ENCODE measurements around the gene GMPPA. TPM values are rescaled to one million over a fixed set of nuclear protein-coding genes. Genes with fewer than 3 reads are reported as not detected.

The GMPPA gene
- total RNA-seq, 1 experiment from 2014 or later = 78.1 TPM

DNA sequence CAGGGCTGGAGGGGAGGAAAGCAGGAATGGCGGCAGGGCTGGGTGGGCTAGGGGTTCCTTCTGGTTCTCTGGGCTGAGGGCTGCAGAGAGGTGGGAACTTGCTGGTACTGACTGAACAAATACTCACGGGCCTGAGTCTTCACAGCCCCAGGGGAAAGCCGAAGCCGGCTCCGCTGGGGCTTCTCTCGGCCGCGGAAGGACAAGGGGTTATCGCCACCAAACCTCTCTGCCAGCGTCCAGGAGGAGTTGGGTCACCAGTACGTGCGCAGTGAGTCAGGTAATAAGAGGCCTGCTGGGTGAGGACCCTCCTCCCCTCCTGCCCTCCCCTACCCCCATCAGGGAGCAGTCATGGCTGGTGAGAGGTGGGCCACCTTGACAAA is 13.5 kb upstream of the GMPPA start:
- H3K4me2 ChIP-seq (ENCODE audit: low read length) = no peak overlapping the region
- H3K4me1 ChIP-seq (ENCODE audit: insufficient read depth, low read length) = no peaks in the 10 kb centered on the region
- BruUV-seq (replicated peaks) = no TSS peak
- ChIA-PET POLR2A (ENCODE audit: unreplicated experiment) (no interaction called here), CTCF (interaction anchor here (1.0 kb wide), 1 partner anchor 32 kb away, joined by 3 read pairs; no protein-coding TSS in a partner anchor)
- no peaks in the 10 kb centered on the region for H3F3A ChIP-seq (ENCODE audit: low read length, unreplicated experiment)
- no peaks in the 10 kb centered on the region for H3K79me2 ChIP-seq (ENCODE audit: low read length)
- DNase-seq (no peak), ATAC-seq (no peak)
- H3K9ac ChIP-seq (ENCODE audit: low read length) = no peak overlapping the region
- TF ChIP-seq EZH2phosphoT487 (IDR thresholded peaks at IDR 0.05; ENCODE audit: borderline replicate concordance, low read length) (no peak), EZH2 (IDR thresholded peaks at IDR 0.05; ENCODE audit: low read length, unreplicated experiment) (no peak)
- TF ChIP-seq, protein P1, sequence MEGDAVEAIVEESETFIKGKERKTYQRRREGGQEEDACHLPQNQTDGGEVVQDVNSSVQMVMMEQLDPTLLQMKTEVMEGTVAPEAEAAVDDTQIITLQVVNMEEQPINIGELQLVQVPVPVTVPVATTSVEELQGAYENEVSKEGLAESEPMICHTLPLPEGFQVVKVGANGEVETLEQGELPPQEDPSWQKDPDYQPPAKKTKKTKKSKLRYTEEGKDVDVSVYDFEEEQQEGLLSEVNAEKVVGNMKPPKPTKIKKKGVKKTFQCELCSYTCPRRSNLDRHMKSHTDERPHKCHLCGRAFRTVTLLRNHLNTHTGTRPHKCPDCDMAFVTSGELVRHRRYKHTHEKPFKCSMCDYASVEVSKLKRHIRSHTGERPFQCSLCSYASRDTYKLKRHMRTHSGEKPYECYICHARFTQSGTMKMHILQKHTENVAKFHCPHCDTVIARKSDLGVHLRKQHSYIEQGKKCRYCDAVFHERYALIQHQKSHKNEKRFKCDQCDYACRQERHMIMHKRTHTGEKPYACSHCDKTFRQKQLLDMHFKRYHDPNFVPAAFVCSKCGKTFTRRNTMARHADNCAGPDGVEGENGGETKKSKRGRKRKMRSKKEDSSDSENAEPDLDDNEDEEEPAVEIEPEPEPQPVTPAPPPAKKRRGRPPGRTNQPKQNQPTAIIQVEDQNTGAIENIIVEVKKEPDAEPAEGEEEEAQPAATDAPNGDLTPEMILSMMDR (conservative IDR thresholded peaks at IDR 0.05; ENCODE audit: low read depth, low read length) = no peak
- no peaks in the 10 kb centered on the region for H3K36me3 ChIP-seq (ENCODE audit: low read depth, low read length)
- intact Hi-C loops (cut with micrococcal nuclease) = no loop called here
- no peaks in the 10 kb centered on the region for H3K27me3 ChIP-seq (ENCODE audit: low read length)
- H3K9me2 ChIP-seq (replicated peaks; ENCODE audit: low read length) = no peaks in the 10 kb centered on the region
- no peaks in the 10 kb centered on the region for H3K9me3 ChIP-seq (ENCODE audit: low read length)
- no peak overlapping the region for H3K4me3 ChIP-seq (ENCODE audit: low read length)
- no peak overlapping the region for H2AFZ ChIP-seq (ENCODE audit: low read length)
- H4K20me1 ChIP-seq (ENCODE audit: low read length) = no peaks in the 10 kb centered on the region
- no peak overlapping the region for H3K27ac ChIP-seq (ENCODE audit: low read length)

- CTCF ChIA-PET = interaction anchor here (0.6 kb wide), 1 partner anchor 24 kb away, joined by 3 read pairs; no protein-coding TSS in a partner anchor
- no peak for ATAC-seq
- no peak for DNase-seq
- H3K27me3 ChIP-seq (ENCODE audit: low read length) = no peaks in the 10 kb centered on the region
- H3K9ac ChIP-seq (ENCODE audit: low read length) = no peak overlapping the region
- no peaks in the 10 kb centered on the region for H3F3A ChIP-seq (ENCODE audit: low read length, unreplicated experiment)
- H2AFZ ChIP-seq (ENCODE audit: low read length) = no peak overlapping the region
- no peaks in the 10 kb centered on the region for H3K36me3 ChIP-seq (ENCODE audit: low read depth, low read length)
- H3K4me3 ChIP-seq (ENCODE audit: low read length) = no peak overlapping the region
- no peaks in the 10 kb centered on the region for H3K79me2 ChIP-seq (ENCODE audit: low read length)
- H3K27ac ChIP-seq (ENCODE audit: low read length) = no peak overlapping the region
- POLR2A ChIA-PET (ENCODE audit: unreplicated experiment) = interaction anchor here (0.6 kb wide), 1 partner anchor 60 kb away, joined by 6 read pairs; no protein-coding TSS in a partner anchor
- no peaks in the 10 kb centered on the region for H3K9me2 ChIP-seq (replicated peaks; ENCODE audit: low read length)
- H3K9me3 ChIP-seq (ENCODE audit: low read length) = no peaks in the 10 kb centered on the region
- H3K4me2 ChIP-seq (ENCODE audit: low read length) = no peak overlapping the region
- no TSS peak for BruUV-seq (replicated peaks)
- H3K4me1 ChIP-seq (ENCODE audit: insufficient read depth, low read length) = no peaks in the 10 kb centered on the region
- no peaks in the 10 kb centered on the region for H4K20me1 ChIP-seq (ENCODE audit: low read length)
- no peak for TF ChIP-seq EZH2 (IDR thresholded peaks at IDR 0.05; ENCODE audit: low read length, unreplicated experiment)
- intact Hi-C loops (cut with micrococcal nuclease) = no loop called here
Measured at GRCh38 chr2:219486380-219486959, 12.2 kb upstream of the GMPPA start.

- BruUV-seq (replicated peaks) = no TSS peak
- no peaks in the 10 kb centered on the region for H3K9me3 ChIP-seq (ENCODE audit: low read length)
- H2AFZ ChIP-seq (ENCODE audit: low read length) = no peak overlapping the region
- intact Hi-C loops (cut with micrococcal nuclease) = no loop called here
- DNase-seq = no peak
- H3K27me3 ChIP-seq (ENCODE audit: low read length) = no peaks in the 10 kb centered on the region
- H3K36me3 ChIP-seq (ENCODE audit: low read depth, low read length) = no peaks in the 10 kb centered on the region
- H3K79me2 ChIP-seq (ENCODE audit: low read length) = no peaks in the 10 kb centered on the region
- no peaks in the 10 kb centered on the region for H4K20me1 ChIP-seq (ENCODE audit: low read length)
- no peaks in the 10 kb centered on the region for H3K4me1 ChIP-seq (ENCODE audit: insufficient read depth, low read length)
- TF ChIP-seq EZH2 (IDR thresholded peaks at IDR 0.05; ENCODE audit: low read length, unreplicated experiment) (no peak), EZH2phosphoT487 (IDR thresholded peaks at IDR 0.05; ENCODE audit: borderline replicate concordance, low read length) (no peak)
- TF ChIP-seq, protein P1 (conservative IDR thresholded peaks at IDR 0.05; ENCODE audit: low read depth, low read length) = no peak
- H3K27ac ChIP-seq (ENCODE audit: low read length) = no peak overlapping the region
- POLR2A ChIA-PET (ENCODE audit: unreplicated experiment) = no interaction called here
- CTCF ChIA-PET = no interaction called here
- no peaks in the 10 kb centered on the region for H3K9me2 ChIP-seq (replicated peaks; ENCODE audit: low read length)
- H3K4me3 ChIP-seq (ENCODE audit: low read length) = no peak overlapping the region
- no peak overlapping the region for H3K4me2 ChIP-seq (ENCODE audit: low read length)
- H3F3A ChIP-seq (ENCODE audit: low read length, unreplicated experiment) = no peaks in the 10 kb centered on the region
- no peak overlapping the region for H3K9ac ChIP-seq (ENCODE audit: low read length)
- ATAC-seq = no peak
Measured at GRCh38 chr2:219488149-219488843, 10.4 kb upstream of the GMPPA start.

All from PC-3 (cell line).